EL (cell line): ENCODE measurements around the gene LDAF1.
"Not testable (repeated sequence)": the region's sequence is repeated elsewhere in the genome, so short reads cannot be mapped to it uniquely, and the experiment has no call there.

ENCODE experiments used
- DNase-seq: peaks from one replicate; pipeline ENCODE4 v3.0.0-alpha.2; 2016

The LDAF1 gene

GRCh38 chr16:21162661-21163151, 4.2 kb downstream of the LDAF1 start:
- DNase-seq, result no peak

GRCh38 chr16:21163576-21163975, 5.1 kb downstream of the LDAF1 start:
- no peak for DNase-seq

GRCh38 chr16:21164521-21165168, 6.2 kb downstream of the LDAF1 start:
- DNase-seq, result no peak

GRCh38 chr16:21166561-21166961, 8.1 kb downstream of the LDAF1 start:
- peak; percentile 11 for DNase-seq

- peak; percentile 95 for DNase-seq
These were observed 8.9 kb downstream of the LDAF1 start for GRCh38 chr16:21167360-21167759.

- no peak for DNase-seq
These were observed 9.6 kb downstream of the LDAF1 start for GRCh38 chr16:21167929-21168602.

GRCh38 chr16:21169249-21169981, 10.9 kb downstream of the LDAF1 start:
- DNase-seq, result peak; percentile 62

GRCh38 chr16:21170116-21170515, 11.6 kb downstream of the LDAF1 start:
- not testable (repeated sequence) for DNase-seq

GRCh38 chr16:21172650-21173049, 14.2 kb downstream of the LDAF1 start:
- no peak for DNase-seq

GRCh38 chr16:21175397-21175796, 16.9 kb downstream of the LDAF1 start:
- DNase-seq, result no peak

- DNase-seq, result no peak
These were observed 20.9 kb downstream of the LDAF1 start for GRCh38 chr16:21179126-21179982.

GRCh38 chr16:21179983-21180365, 21.5 kb downstream of the LDAF1 start:
- no peak for DNase-seq

GRCh38 chr16:21183995-21184394, 25.5 kb downstream of the LDAF1 start:
- no peak for DNase-seq

GRCh38 chr16:21184834-21185233, 26.4 kb downstream of the LDAF1 start:
- no peak for DNase-seq

GRCh38 chr16:21185659-21186325, 27.3 kb downstream of the LDAF1 start:
- no peak for DNase-seq

- no peak for DNase-seq
These were observed 27.8 kb downstream of the LDAF1 start for GRCh38 chr16:21186326-21186691.

GRCh38 chr16:21189311-21189710, 30.8 kb downstream of the LDAF1 start:
- no peak for DNase-seq

GRCh38 chr16:21190013-21190412, 31.5 kb downstream of the LDAF1 start:
- no peak for DNase-seq

- peak; percentile 21 for DNase-seq
These were observed 32.1 kb downstream of the LDAF1 start for GRCh38 chr16:21190599-21190998.

GRCh38 chr16:21192991-21193390, 34.5 kb downstream of the LDAF1 start:
- no peak for DNase-seq

GRCh38 chr16:21194771-21195301, 36.4 kb downstream of the LDAF1 start:
- DNase-seq, result no peak

GRCh38 chr16:21195330-21195729, 36.9 kb downstream of the LDAF1 start:
- DNase-seq, result not testable (repeated sequence)
